ENCODE measurements around the gene PAPPA. TPM values are rescaled to one million over a fixed set of nuclear protein-coding genes. Genes with fewer than 3 reads are reported as not detected.

The PAPPA gene
- total RNA-seq, 4 donors from 2014 or later: 2.1 to 5.0 (median 3.7) TPM

DNA sequence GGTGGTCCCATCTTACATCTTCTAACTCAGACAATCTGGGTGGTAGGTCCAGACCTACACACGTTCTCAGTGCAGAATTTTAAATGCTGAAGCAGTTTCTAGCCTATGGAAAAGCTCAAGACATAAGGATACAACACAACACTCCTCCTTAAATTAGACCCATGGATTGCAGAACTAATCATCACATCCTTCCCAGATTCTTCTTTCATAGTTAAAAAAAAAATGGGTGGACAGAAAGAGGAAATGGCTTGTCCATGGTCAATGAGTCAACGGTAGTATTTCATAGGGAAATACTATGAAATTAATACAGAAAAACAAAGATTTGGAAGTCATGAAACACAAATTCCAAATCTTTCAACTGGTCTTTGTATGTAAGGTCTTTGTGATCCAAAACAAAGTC, 106.9 kb downstream of the PAPPA start:
- Histone ChIP-seq H3K36me3 (no peaks in the 10 kb centered on the region), H3K9me3 (no peaks in the 10 kb centered on the region), H3K4me1 (no peaks in the 10 kb centered on the region), H3K27ac (replicated peaks in 1 of 4) (no peak overlapping the region), H3K4me3 (no peak overlapping the region), H3K27me3 (no peaks in the 10 kb centered on the region)
- no peak for TF ChIP-seq POLR2AphosphoS5 (IDR thresholded peaks at IDR 0.05)
- no peak for TF ChIP-seq EP300 (IDR thresholded peaks at IDR 0.05)
- no peak for TF ChIP-seq CTCF (IDR thresholded peaks at IDR 0.05)
- no peak for TF ChIP-seq POLR2A (IDR thresholded peaks at IDR 0.05; ENCODE audit: low read depth)
- intact Hi-C loops (cut with DNase I): no loop called here
- 77% methylated on average over 2 of the region's 2 CpGs for WGBS
- no peak for DNase-seq (ENCODE audit: extremely low spot score)

GRCh38 chr9:116262448-116262847, 108.9 kb downstream of the PAPPA start:
- Histone ChIP-seq H3K27ac (replicated peaks in 1 of 4) (no peak overlapping the region), H3K9me3 (no peaks in the 10 kb centered on the region), H3K27me3 (no peaks in the 10 kb centered on the region), H3K4me3 (no peak overlapping the region), H3K36me3 (no peaks in the 10 kb centered on the region), H3K4me1 (no peaks in the 10 kb centered on the region)
- no peak for TF ChIP-seq CTCF (IDR thresholded peaks at IDR 0.05)
- no peak for TF ChIP-seq POLR2AphosphoS5 (IDR thresholded peaks at IDR 0.05)
- TF ChIP-seq POLR2A (IDR thresholded peaks at IDR 0.05; ENCODE audit: low read depth): no peak
- no peak for TF ChIP-seq EP300 (IDR thresholded peaks at IDR 0.05)
- intact Hi-C loops (cut with DNase I): no loop called here
- peak; percentile 90 for DNase-seq (ENCODE audit: extremely low spot score)
- 62% methylated on average over 5 of the region's 5 CpGs for WGBS

DNA sequence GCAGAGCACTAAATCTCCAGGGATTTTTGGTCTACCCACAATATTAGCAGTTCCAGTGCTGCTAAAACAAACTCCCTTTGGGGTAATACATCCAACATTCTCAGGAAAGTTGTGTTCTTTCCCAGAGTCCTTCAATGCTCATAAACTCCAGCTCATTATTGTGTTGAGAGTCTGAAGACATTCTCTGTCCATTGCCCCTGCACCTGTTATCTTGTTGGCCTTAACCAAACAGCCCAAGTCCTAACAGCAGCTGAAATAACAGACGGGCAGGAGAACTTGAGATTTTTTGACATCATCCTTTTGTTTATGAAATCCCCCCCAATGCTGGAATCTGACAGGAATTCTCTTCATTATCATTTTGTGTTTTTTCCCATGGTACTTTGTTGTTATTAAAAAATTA, 110.8 kb downstream of the PAPPA start:
- Histone ChIP-seq H3K36me3 (no peaks in the 10 kb centered on the region), H3K27me3 (no peaks in the 10 kb centered on the region), H3K9me3 (no peaks in the 10 kb centered on the region), H3K4me3 (no peak overlapping the region), H3K4me1 (no peaks in the 10 kb centered on the region), H3K27ac (replicated peaks in 1 of 4) (no peak overlapping the region)
- intact Hi-C loops (cut with DNase I): no loop called here
- TF ChIP-seq POLR2A (IDR thresholded peaks at IDR 0.05; ENCODE audit: low read depth) (no peak), CTCF (IDR thresholded peaks at IDR 0.05) (no peak), EP300 (IDR thresholded peaks at IDR 0.05) (no peak), POLR2AphosphoS5 (IDR thresholded peaks at IDR 0.05) (no peak)
- peak; percentile 57 for DNase-seq (ENCODE audit: extremely low spot score)
- 74% methylated on average over 1 of the region's 1 CpG for WGBS

GRCh38 chr9:116267021-116267420, 113.4 kb downstream of the PAPPA start:
- intact Hi-C loops (cut with DNase I): no loop called here
- 71% methylated on average over 1 of the region's 1 CpG for WGBS
- no peak for DNase-seq (ENCODE audit: extremely low spot score)
- no peak for TF ChIP-seq POLR2A (IDR thresholded peaks at IDR 0.05; ENCODE audit: low read depth)
- TF ChIP-seq POLR2AphosphoS5 (IDR thresholded peaks at IDR 0.05): no peak
- no peak for TF ChIP-seq EP300 (IDR thresholded peaks at IDR 0.05)
- no peak for TF ChIP-seq CTCF (IDR thresholded peaks at IDR 0.05)
- Histone ChIP-seq H3K4me3 (no peak overlapping the region), H3K9me3 (no peaks in the 10 kb centered on the region), H3K27me3 (no peaks in the 10 kb centered on the region), H3K27ac (replicated peaks in 1 of 4) (no peak overlapping the region), H3K4me1 (no peaks in the 10 kb centered on the region), H3K36me3 (no peaks in the 10 kb centered on the region)

- 52% methylated on average over 2 of the region's 2 CpGs for WGBS
- H3K27me3 ChIP-seq: no peaks in the 10 kb centered on the region
- intact Hi-C loops (cut with DNase I): no loop called here
- H3K4me1 ChIP-seq: no peaks in the 10 kb centered on the region
- H3K9me3 ChIP-seq: no peaks in the 10 kb centered on the region
- no peaks in the 10 kb centered on the region for H3K36me3 ChIP-seq
- H3K4me3 ChIP-seq: no peak overlapping the region
- TF ChIP-seq EP300 (IDR thresholded peaks at IDR 0.05) (no peak), POLR2AphosphoS5 (IDR thresholded peaks at IDR 0.05) (no peak), CTCF (IDR thresholded peaks at IDR 0.05) (no peak), POLR2A (IDR thresholded peaks at IDR 0.05; ENCODE audit: low read depth) (no peak)
- no peak for DNase-seq (ENCODE audit: extremely low spot score)
- no peak overlapping the region for H3K27ac ChIP-seq (replicated peaks in 1 of 4)
These were observed 115.7 kb downstream of the PAPPA start for GRCh38 chr9:116269250-116269649.

Data from esophagus muscularis mucosa (tissue), 4 donors.